Measurements from ENCODE around the gene MAPK8IP3. TPM values are rescaled to one million over a fixed set of nuclear protein-coding genes. Genes with fewer than 3 reads are reported as not detected.

The MAPK8IP3 gene
- total RNA-seq, 1 donor from 2014 or later = 147 TPM

DNA sequence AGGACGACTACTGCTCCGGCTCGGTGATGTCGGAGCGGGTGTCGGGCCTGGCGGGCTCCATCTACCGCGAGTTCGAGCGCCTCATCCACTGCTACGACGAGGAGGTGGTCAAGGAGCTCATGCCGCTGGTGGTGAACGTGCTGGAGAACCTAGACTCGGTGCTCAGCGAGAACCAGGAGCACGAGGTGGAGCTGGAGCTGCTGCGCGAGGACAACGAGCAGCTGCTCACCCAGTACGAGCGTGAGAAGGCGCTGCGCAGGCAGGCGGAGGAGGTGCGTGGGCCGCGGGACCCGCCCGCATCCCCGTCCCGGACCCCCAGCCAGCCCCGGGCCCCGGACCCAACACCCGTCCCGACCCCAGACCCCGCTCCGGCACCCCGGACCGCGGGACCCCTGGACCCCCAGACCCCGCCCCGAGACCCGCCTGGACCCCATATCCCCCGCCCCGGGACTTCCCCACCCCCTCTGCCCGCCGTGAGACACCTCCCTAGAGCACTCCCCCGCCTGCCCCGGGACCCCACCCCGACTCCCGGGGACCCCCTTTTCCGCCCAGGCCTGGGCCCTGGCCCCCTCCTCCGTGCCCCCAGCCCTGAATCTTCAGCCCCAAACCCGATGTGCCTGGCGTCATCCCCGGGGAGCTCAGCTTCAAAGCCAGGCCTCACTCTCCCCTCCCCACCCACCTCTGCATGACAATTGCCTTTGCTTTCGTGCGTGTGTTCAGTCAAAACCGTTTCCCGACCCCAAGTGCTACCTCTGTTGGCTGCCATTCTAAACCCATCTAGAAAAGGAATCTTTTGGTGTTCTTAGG lies 594 bp downstream of the MAPK8IP3 start:
- DNase-seq (ENCODE audit: low spot score) = peak; percentile 22
- H3K27ac Mint-ChIP-seq (ENCODE audit: unreplicated experiment) = peak overlapping the region; percentile 36
- TF ChIP-seq, protein P1, sequence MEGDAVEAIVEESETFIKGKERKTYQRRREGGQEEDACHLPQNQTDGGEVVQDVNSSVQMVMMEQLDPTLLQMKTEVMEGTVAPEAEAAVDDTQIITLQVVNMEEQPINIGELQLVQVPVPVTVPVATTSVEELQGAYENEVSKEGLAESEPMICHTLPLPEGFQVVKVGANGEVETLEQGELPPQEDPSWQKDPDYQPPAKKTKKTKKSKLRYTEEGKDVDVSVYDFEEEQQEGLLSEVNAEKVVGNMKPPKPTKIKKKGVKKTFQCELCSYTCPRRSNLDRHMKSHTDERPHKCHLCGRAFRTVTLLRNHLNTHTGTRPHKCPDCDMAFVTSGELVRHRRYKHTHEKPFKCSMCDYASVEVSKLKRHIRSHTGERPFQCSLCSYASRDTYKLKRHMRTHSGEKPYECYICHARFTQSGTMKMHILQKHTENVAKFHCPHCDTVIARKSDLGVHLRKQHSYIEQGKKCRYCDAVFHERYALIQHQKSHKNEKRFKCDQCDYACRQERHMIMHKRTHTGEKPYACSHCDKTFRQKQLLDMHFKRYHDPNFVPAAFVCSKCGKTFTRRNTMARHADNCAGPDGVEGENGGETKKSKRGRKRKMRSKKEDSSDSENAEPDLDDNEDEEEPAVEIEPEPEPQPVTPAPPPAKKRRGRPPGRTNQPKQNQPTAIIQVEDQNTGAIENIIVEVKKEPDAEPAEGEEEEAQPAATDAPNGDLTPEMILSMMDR (IDR thresholded peaks at IDR 0.05; ENCODE audit: unreplicated experiment) = no peak
- peak overlapping the region; percentile 94 for H3K4me3 Mint-ChIP-seq (ENCODE audit: unreplicated experiment)
- H3K4me1 Mint-ChIP-seq (ENCODE audit: unreplicated experiment) = peaks cover 16% of the 10 kb centered on the region
- H3K36me3 Mint-ChIP-seq (ENCODE audit: low read depth, unreplicated experiment) = peaks cover 17% of the 10 kb centered on the region
- no peaks in the 10 kb centered on the region for H3K9me3 Mint-ChIP-seq (ENCODE audit: unreplicated experiment)
- H3K27me3 Mint-ChIP-seq (ENCODE audit: unreplicated experiment) = peaks cover 19% of the 10 kb centered on the region

DNA sequence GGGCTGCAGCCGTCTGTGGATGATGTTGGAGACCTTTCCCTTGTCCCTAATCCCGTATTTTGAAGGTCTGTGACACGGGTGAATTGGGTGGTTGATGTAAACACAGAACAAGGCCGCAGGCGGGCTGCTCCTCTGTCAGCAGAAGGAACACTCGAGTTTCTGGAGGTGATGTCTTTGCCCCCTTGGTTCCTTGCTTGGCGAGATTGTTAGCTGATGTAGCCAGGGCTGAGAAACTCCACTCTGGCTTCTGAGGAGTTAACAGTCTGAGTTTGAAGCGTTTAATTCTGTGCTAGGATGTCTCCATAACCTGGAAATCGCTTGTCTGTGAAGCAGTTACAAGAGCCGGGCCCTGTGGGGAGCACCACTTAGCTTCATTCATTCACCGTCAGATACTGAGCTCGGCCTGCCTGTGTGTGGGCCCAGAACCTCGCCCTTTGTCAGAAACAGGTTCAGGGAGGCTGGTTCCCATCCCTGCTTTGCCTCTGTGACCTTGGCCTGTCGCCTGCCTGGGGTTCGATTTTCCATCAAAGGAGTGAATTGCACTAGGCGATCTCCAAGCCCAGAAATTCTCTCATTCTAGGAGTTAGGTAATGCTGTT lies 1.3 kb downstream of the MAPK8IP3 start:
- Mint-ChIP-seq H3K4me1 (ENCODE audit: unreplicated experiment) (peaks cover 18% of the 10 kb centered on the region), H3K9me3 (ENCODE audit: unreplicated experiment) (no peaks in the 10 kb centered on the region), H3K4me3 (ENCODE audit: unreplicated experiment) (peak overlapping the region; percentile 94), H3K27ac (ENCODE audit: unreplicated experiment) (peak overlapping the region; percentile 36), H3K36me3 (ENCODE audit: low read depth, unreplicated experiment) (peaks cover 13% of the 10 kb centered on the region), H3K27me3 (ENCODE audit: unreplicated experiment) (peaks cover 20% of the 10 kb centered on the region)
- DNase-seq (ENCODE audit: low spot score) = no peak
- TF ChIP-seq, protein P1 (IDR thresholded peaks at IDR 0.05; ENCODE audit: unreplicated experiment) = no peak

DNA sequence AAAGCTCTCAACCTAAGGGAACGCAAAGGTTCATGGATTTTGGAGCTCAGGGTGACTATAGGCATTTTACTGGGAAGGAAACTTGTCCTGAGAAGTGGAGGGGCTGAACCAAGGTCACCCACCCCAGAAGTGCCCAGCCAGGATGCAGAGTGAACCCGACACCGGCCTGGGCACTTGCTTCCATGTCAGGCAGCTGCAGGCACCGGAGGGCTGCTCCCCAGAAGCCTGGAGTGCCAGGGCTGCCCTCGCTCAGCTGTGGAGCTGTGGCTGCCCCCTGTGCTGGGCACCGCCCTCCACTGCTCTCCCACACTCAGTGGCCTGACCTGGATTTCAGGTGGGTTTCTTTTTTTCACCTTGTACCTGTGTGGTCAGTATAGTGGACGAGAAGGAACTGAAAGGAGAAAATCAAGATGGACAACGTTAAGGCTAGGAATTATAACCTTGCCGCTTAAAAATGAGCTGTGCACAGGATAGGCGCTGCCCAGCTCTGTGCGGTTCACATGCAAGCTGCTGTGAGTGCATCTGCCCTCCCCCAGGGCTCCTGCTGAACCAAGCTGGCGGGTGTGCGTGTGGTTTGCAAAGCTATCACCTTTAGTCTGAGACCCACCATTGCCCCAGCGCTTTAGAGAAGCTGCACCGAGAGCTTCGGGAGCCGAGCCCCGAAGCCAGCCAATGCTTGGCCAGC lies 2.2 kb downstream of the MAPK8IP3 start:
- Mint-ChIP-seq H3K27me3 (ENCODE audit: unreplicated experiment) (peaks cover 20% of the 10 kb centered on the region), H3K36me3 (ENCODE audit: low read depth, unreplicated experiment) (peaks cover 8% of the 10 kb centered on the region), H3K4me3 (ENCODE audit: unreplicated experiment) (peak overlapping the region; percentile 94), H3K9me3 (ENCODE audit: unreplicated experiment) (no peaks in the 10 kb centered on the region), H3K4me1 (ENCODE audit: unreplicated experiment) (peaks cover 24% of the 10 kb centered on the region), H3K27ac (ENCODE audit: unreplicated experiment) (peak overlapping the region; percentile 32)
- no peak for DNase-seq (ENCODE audit: low spot score)
- TF ChIP-seq, protein P1 (IDR thresholded peaks at IDR 0.05; ENCODE audit: unreplicated experiment) = no peak

DNA sequence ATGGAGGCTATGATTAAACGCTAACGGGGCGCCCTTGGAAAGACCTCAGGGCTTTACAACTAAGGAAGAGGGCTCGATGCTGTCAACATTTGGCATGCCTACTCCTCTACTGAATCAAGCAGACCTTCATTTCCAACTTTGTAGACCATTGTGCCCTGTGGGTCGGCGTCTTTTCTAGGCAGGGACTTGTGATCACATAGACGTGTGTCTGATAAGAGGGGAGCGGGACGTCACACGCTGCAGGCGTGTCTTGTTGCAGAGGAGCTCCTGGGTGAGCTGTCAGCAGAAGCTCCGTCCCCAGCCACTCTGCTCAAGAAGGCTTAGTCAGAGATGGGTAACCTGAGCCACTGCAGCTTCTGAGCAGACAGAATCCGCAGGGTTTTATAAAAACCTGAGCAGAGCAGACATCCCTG lies 2.8 kb downstream of the MAPK8IP3 start:
- H3K27me3 Mint-ChIP-seq (ENCODE audit: unreplicated experiment) = peaks cover 20% of the 10 kb centered on the region
- no peak overlapping the region for H3K4me3 Mint-ChIP-seq (ENCODE audit: unreplicated experiment)
- no peaks in the 10 kb centered on the region for H3K9me3 Mint-ChIP-seq (ENCODE audit: unreplicated experiment)
- H3K36me3 Mint-ChIP-seq (ENCODE audit: low read depth, unreplicated experiment) = peaks cover 8% of the 10 kb centered on the region
- peaks cover 30% of the 10 kb centered on the region for H3K4me1 Mint-ChIP-seq (ENCODE audit: unreplicated experiment)
- TF ChIP-seq, protein P1 (IDR thresholded peaks at IDR 0.05; ENCODE audit: unreplicated experiment) = no peak
- no peak overlapping the region for H3K27ac Mint-ChIP-seq (ENCODE audit: unreplicated experiment)
- no peak for DNase-seq (ENCODE audit: low spot score)

Data from endothelial cell (in vitro differentiated cells).